Keratinocyte (primary cell): ENCODE data around the gene MGAT4A.

Experiments used
- CTCF ChIP-seq, 3 experiments: IDR thresholded peaks in 1 of 3; conservative IDR thresholded peaks in 1 of 3; optimal IDR thresholded peaks in 1 of 3; 2 replicates in 2 of 3; 3 replicates in 1 of 3; pipeline versions ENCODE3 to v1.5.1; 2011; ENCODE audit warnings: low read length in 3 of 3, mild to moderate bottlenecking in 3 of 3, moderate library complexity in 2 of 3, control low read depth in 1 of 3, inconsistent platforms in 1 of 3; ENCODE audit not compliant: insufficient read depth in 2 of 3; ENCODE audit errors: extremely low read depth in 1 of 3
- EZH2 ChIP-seq: IDR thresholded peaks from one replicate; pipeline ENCODE4 v1.6.1; 2012; ENCODE audit warnings: inconsistent platforms, mild to moderate bottlenecking, low read length, moderate library complexity

- TF ChIP-seq CTCF (optimal IDR thresholded peaks at IDR 0.05 in 1 of 3, IDR thresholded peaks at IDR 0.05 in 1 of 3, conservative IDR thresholded peaks at IDR 0.05 in 1 of 3; ENCODE audit: extremely low read depth in 1 of 3, insufficient read depth in 2 of 3, low read length in 3 of 3), result no peak
- no peak for TF ChIP-seq EZH2
Observed at GRCh38 chr2:98773169-98773568, 42.2 kb upstream of the MGAT4A start.
